Activated T-cell treated with anti-CD3 and anti-CD28 coated beads, Interleukin-2, amount 50 U/mL, for 4 hours (primary cell): ENCODE results near the gene USP17L26. TPM values are rescaled to one million over a fixed set of nuclear protein-coding genes. Genes with fewer than 3 reads are reported as not detected.

Experiments
- total RNA-seq, 3 donors: library from RNA; stranded (reverse); gene quantifications; one replicate each; pipeline ENCODE4 v1.2.1, GENCODE V29; 2021

The USP17L26 gene
- total RNA-seq, 3 donors from 2014 or later, result not detected

Other genes with a start within 250 kb of the USP17L26 start
- gene FAM90A26, start 164.2 kb upstream of the USP17L26 start, total RNA-seq, result under 1 TPM in 1 of 3 donors, not detected in 2; 0.10 TPM
- not detected for gene USP17L10, start 124.0 kb upstream of the USP17L26 start, total RNA-seq
- gene USP17L11, start 119.3 kb upstream of the USP17L26 start, total RNA-seq, result not detected
- gene USP17L12, start 114.5 kb upstream of the USP17L26 start, total RNA-seq, result not detected
- gene USP17L13, start 109.8 kb upstream of the USP17L26 start, total RNA-seq, result not detected
- not detected for gene USP17L15, start 100.3 kb upstream of the USP17L26 start, total RNA-seq
- not detected for gene USP17L17, start 90.8 kb upstream of the USP17L26 start, total RNA-seq
- gene USP17L18, start 86.0 kb upstream of the USP17L26 start, total RNA-seq, result not detected
- gene USP17L19, start 81.3 kb upstream of the USP17L26 start, total RNA-seq, result not detected
- gene USP17L20, start 76.5 kb upstream of the USP17L26 start, total RNA-seq, result not detected
- not detected for gene USP17L21, start 71.8 kb upstream of the USP17L26 start, total RNA-seq
- gene USP17L22, start 67.0 kb upstream of the USP17L26 start, total RNA-seq, result not detected
- not detected for gene USP17L24, start 9.5 kb upstream of the USP17L26 start, total RNA-seq
- gene USP17L25, start 4.7 kb upstream of the USP17L26 start, total RNA-seq, result not detected
- gene USP17L5, start 4.7 kb downstream of the USP17L26 start, total RNA-seq, result not detected
- gene USP17L27, start 9.5 kb downstream of the USP17L26 start, total RNA-seq, result not detected
- gene USP17L28, start 14.2 kb downstream of the USP17L26 start, total RNA-seq, result not detected
- not detected for gene USP17L29, start 19.0 kb downstream of the USP17L26 start, total RNA-seq
- gene USP17L30, start 28.5 kb downstream of the USP17L26 start, total RNA-seq, result not detected
- gene DEFB131A, start 109.8 kb downstream of the USP17L26 start, total RNA-seq, result not detected